CD4-positive, alpha-beta T cell (primary cell): Measurements from ENCODE around the gene ANLN. TPM values are rescaled to one million over a fixed set of nuclear protein-coding genes. Genes with fewer than 3 reads are reported as not detected.

Experiments
- ATAC-seq: fragments of 200-7000 bp; cut with Tn5 transposase; one replicate; pipeline ENCODE4 v1.10.0; 2022; ENCODE audit warnings: mild to moderate bottlenecking; ENCODE audit not compliant: poor library complexity
- CTCF ChIA-PET: fragments of 350-600 bp; sonication (Branson Sonifier 250); formaldehyde crosslinking; loops from one replicate; lab custom pipeline; 2021; ENCODE audit warnings: antibody characterized with exemption, inconsistent platforms; lab: Charles Lee
- POLR2A ChIA-PET: fragments of 350-600 bp; sonication (Branson Sonifier 250); formaldehyde crosslinking; loops from one replicate; lab custom pipeline; 2021; ENCODE audit warnings: antibody characterized with exemption, inconsistent platforms; lab: Charles Lee
- DNase-seq, 14 experiments: peaks; one replicate each; pipeline ENCODE4 v3.0.0-alpha.2; 2013 to 2020; ENCODE audit warnings: mixed read lengths in 2 of 14
- H3K27ac ChIP-seq, 2 donors: one replicate each; pipeline versions ENCODE4 v1.5.1 to v1.7.0; 2013; ENCODE audit warnings: low read length in 2 of 2, low read depth in 1 of 2, mild to moderate bottlenecking in 1 of 2
- H3K27me3 ChIP-seq, 2 experiments: 1 replicate in 1 of 2; 2 replicates in 1 of 2; pipeline versions ENCODE4 v1.6.1 to v1.7.0; 2013; ENCODE audit warnings: low read length in 2 of 2, control low read depth in 1 of 2, mild to moderate bottlenecking in 1 of 2, moderate library complexity in 1 of 2; ENCODE audit not compliant: insufficient read depth in 2 of 2, control insufficient read depth in 1 of 2
- H3K36me3 ChIP-seq: one replicate; pipeline ENCODE4 v1.6.1; 2013; ENCODE audit warnings: low read length, control low read depth; ENCODE audit not compliant: insufficient read depth
- H3K4me1 ChIP-seq: one replicate; pipeline ENCODE4 v1.6.1; 2013; ENCODE audit warnings: low read length, control low read depth; ENCODE audit not compliant: insufficient read depth
- H3K4me3 ChIP-seq: one replicate; pipeline ENCODE4 v1.5.1; 2013; ENCODE audit warnings: mild to moderate bottlenecking, low read length, moderate library complexity
- H3K9me3 ChIP-seq, 2 experiments: 1 replicate in 1 of 2; 2 replicates in 1 of 2; pipeline versions ENCODE4 v1.6.1 to v1.7.0; 2013; ENCODE audit warnings: low read length in 2 of 2, mild to moderate bottlenecking in 2 of 2, control low read depth in 1 of 2, moderate library complexity in 1 of 2; ENCODE audit not compliant: control insufficient read depth in 1 of 2, insufficient read depth in 1 of 2
- H3K27ac Mint-ChIP-seq: one replicate; pipeline ENCODE4 v1.8.0; 2020; ENCODE audit warnings: mixed read lengths
- H3K27me3 Mint-ChIP-seq: one replicate; pipeline ENCODE4 v1.8.0; 2021; ENCODE audit warnings: mixed read lengths
- H3K36me3 Mint-ChIP-seq: one replicate; pipeline ENCODE4 v1.8.0; 2021; ENCODE audit warnings: low read depth, mixed read lengths
- H3K4me1 Mint-ChIP-seq: one replicate; pipeline ENCODE4 v1.8.0; 2021; ENCODE audit warnings: low read depth, mixed read lengths
- H3K4me3 Mint-ChIP-seq: one replicate; pipeline ENCODE4 v1.8.0; 2020; ENCODE audit warnings: mild to moderate bottlenecking, mixed read lengths
- H3K9me3 Mint-ChIP-seq: one replicate; pipeline ENCODE4 v1.8.0; 2020; ENCODE audit warnings: mixed read lengths
- CTCF ChIP-seq: fragments of 200-600 bp; IDR thresholded peaks from one replicate; pipeline ENCODE4 v1.8.0; 2022; ENCODE audit warnings: antibody characterized with exemption, mild to moderate bottlenecking
- intact Hi-C, 2 experiments: fragments of 100-400 bp; cut with DNase I in 1 of 2; cut with micrococcal nuclease in 1 of 2; formaldehyde crosslinking; loops; one replicate each; pipeline versions ENCODE4 v1.15.1 to v1.9.0; 2023 to 2025; cut with DNase I, micrococcal nuclease
- total RNA-seq, 174 experiments: library from RNA in 2 of 174; stranded (reverse) in 2 of 174; gene quantifications; one replicate each; pipeline ENCODE4 v1.2.3 and lab custom pipeline; 2021 to 2026

Gene ANLN
- total RNA-seq, 2 experiments from 2014 or later: 0.33 to 1.1 TPM

- H3K4me3 ChIP-seq: no peak overlapping the region
- ATAC-seq: no peak
- Mint-ChIP-seq H3K9me3 (no peaks in the 10 kb centered on the region), H3K4me1 (no peaks in the 10 kb centered on the region), H3K27ac (no peak overlapping the region), H3K27me3 (no peaks in the 10 kb centered on the region), H3K36me3 (no peaks in the 10 kb centered on the region), H3K4me3 (no peak overlapping the region)
- TF ChIP-seq CTCF: no peak
- no peak overlapping the region for H3K27ac ChIP-seq
- H3K27me3 ChIP-seq: no peaks in the 10 kb centered on the region
- H3K9me3 ChIP-seq: no peaks in the 10 kb centered on the region
- intact Hi-C loops: loop anchor here in 1 of 2 experiments (5.0 kb wide), 1 partner anchor 743 kb away; no protein-coding TSS in a partner anchor
- no peaks in the 10 kb centered on the region for H3K4me1 ChIP-seq
- DNase-seq: no peak
- H3K36me3 ChIP-seq: no peaks in the 10 kb centered on the region
- POLR2A ChIA-PET: no interaction called here
- CTCF ChIA-PET: no interaction called here
Observed at GRCh38 chr7:36439624-36440023, 50.0 kb downstream of the ANLN start.

GRCh38 chr7:36440880-36441279 lies 51.2 kb downstream of the ANLN start:
- Histone ChIP-seq H3K27me3 (no peaks in the 10 kb centered on the region), H3K36me3 (no peaks in the 10 kb centered on the region), H3K9me3 (no peaks in the 10 kb centered on the region), H3K4me1 (no peaks in the 10 kb centered on the region), H3K27ac (no peak overlapping the region), H3K4me3 (no peak overlapping the region)
- DNase-seq: peak in 3 of 14 experiments; percentile 10 to 19 (median 16)
- Mint-ChIP-seq H3K9me3 (no peaks in the 10 kb centered on the region), H3K27ac (no peak overlapping the region), H3K4me3 (no peak overlapping the region), H3K4me1 (no peaks in the 10 kb centered on the region), H3K27me3 (no peaks in the 10 kb centered on the region), H3K36me3 (no peaks in the 10 kb centered on the region)
- POLR2A ChIA-PET: interaction anchor here (1.0 kb wide), 1 partner anchor 741 kb away, joined by 4 read pairs; no protein-coding TSS in a partner anchor
- intact Hi-C loops: loop anchor here in 1 of 2 experiments (5.0 kb wide), 1 partner anchor 741 kb away; no protein-coding TSS in a partner anchor
- CTCF ChIA-PET: interaction anchor here (1.7 to 2.2 kb wide), 2 partner anchors 9 to 741 kb away, joined by 5 to 9 read pairs; no protein-coding TSS in a partner anchor
- peak; percentile 24 for TF ChIP-seq CTCF
- ATAC-seq: no peak

GRCh38 chr7:36441344-36442022 lies 51.8 kb downstream of the ANLN start:
- H3K4me1 Mint-ChIP-seq: no peaks in the 10 kb centered on the region
- ChIA-PET POLR2A (interaction anchor here (0.9 to 1.0 kb wide), 2 partner anchors 21 to 741 kb away, joined by 4 to 5 read pairs; no protein-coding TSS in a partner anchor), CTCF (interaction anchor here (0.6 to 2.2 kb wide), 4 partner anchors 8 to 741 kb away, joined by 3 to 9 read pairs (median 4); no protein-coding TSS in a partner anchor)
- H3K27ac Mint-ChIP-seq: no peak overlapping the region
- no peak overlapping the region for H3K27ac ChIP-seq
- H3K36me3 ChIP-seq: no peaks in the 10 kb centered on the region
- no peaks in the 10 kb centered on the region for H3K4me1 ChIP-seq
- ATAC-seq (no peak), DNase-seq (no peak)
- TF ChIP-seq CTCF: no peak
- no peak overlapping the region for H3K4me3 Mint-ChIP-seq
- H3K27me3 ChIP-seq: no peaks in the 10 kb centered on the region
- H3K4me3 ChIP-seq: no peak overlapping the region
- intact Hi-C loops: loop anchor here in 1 of 2 experiments (5.0 kb wide), 1 partner anchor 741 kb away; no protein-coding TSS in a partner anchor
- no peaks in the 10 kb centered on the region for H3K9me3 Mint-ChIP-seq
- no peaks in the 10 kb centered on the region for H3K36me3 Mint-ChIP-seq
- H3K9me3 ChIP-seq: no peaks in the 10 kb centered on the region
- no peaks in the 10 kb centered on the region for H3K27me3 Mint-ChIP-seq
